GM18517 (cell line): ENCODE measurements around the gene TNFSF13.

Experiments
- ATAC-seq: cut with Tn5 transposase; IDR thresholded peaks from one replicate; pipeline ENCODE4 v1.9.1; 2021; ENCODE audit warnings: mild to moderate bottlenecking, moderate library complexity; ENCODE audit not compliant: unreplicated experiment

Gene TNFSF13

DNA sequence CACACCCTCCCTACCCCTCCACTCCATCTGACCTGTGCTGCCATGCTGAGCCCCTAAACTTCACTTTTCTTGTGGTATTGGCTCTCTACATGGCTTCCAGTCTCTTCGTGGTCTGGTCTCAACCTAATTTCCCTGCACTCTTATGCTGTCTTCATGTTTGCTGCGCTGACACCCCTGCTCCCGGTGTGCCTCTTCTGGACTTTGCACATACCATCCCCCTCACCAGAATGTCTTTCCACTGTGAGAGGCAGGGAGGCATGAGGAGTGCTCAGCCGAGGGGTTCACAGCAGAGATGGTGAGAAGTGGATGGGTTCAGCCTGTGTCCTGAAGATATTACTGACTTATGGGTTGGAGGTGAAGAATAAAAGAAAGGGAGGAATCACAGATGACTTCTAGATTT, 7.2 kb upstream of the TNFSF13 start:
- ATAC-seq: no peak

DNA sequence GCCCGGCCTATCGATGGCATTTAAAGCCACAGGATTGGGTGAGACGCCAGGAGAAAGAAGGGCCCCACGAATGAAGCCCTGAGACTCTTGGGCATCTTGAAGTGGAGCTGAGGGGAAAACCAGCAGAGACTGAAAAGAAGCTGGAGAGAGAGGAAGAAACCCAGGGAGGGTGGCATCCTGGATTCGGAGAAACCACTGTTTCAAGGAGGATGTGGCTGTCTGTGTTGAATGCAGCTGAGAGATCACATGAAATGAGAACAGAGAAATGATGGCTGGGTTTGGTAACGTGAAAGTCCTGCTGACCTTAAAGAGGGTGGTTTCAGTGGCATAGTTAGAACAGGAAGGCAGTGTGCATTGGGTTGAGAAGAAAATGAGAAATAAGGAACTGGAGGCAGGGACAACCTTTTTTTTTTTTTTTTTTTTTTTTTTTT, 5.9 kb upstream of the TNFSF13 start:
- peak; percentile 69 for ATAC-seq

DNA sequence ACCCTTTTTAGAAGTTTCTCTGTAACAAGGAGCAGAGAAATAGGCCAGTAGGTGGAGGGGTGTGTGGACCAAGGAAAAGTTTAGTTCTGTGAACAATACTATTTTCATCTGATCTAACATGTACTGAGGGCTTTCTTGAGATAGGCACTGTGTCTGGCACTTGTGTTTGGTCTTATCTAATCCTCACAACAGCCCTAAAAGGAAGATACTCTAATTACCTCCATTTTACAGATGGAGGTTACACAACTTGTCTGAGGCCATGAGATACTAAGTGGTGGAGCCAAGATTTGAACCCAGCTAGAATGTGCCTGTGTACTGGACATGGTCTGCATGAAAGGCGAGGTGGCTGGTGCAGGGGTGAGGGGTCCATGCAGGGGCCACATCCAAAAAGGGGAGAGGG, 5.2 kb upstream of the TNFSF13 start:
- ATAC-seq: no peak

DNA sequence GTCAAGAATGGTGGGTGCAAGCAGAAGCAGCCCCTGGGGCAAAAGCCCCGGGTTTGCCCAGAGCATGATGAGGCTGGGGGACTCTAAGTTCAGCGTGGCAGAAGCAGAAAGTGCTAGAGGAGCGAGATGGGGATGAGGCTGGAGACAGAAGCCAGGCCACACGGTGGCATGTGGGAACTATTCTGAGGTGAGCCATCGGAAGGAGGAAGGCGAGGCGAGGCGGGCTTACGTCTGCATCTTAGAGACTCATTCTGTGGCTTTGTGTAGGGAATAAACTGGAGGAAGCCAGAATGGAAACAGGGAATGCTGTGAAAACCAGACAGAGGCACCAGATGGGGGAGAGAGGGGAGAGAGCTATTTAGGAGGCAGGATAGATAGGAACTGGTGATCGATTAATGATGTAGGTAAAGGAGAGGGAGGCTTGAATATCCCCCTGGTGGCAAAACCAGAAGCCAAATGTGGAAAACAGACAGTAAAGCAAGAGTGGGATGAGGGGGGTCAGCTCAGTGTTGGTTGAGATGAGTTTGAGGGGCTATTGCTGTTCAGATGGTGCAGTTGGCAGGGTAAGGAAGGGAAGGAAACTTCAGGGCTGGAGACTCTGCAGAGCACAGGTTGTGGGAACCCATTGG, 3.1 kb upstream of the TNFSF13 start:
- ATAC-seq: no peak

DNA sequence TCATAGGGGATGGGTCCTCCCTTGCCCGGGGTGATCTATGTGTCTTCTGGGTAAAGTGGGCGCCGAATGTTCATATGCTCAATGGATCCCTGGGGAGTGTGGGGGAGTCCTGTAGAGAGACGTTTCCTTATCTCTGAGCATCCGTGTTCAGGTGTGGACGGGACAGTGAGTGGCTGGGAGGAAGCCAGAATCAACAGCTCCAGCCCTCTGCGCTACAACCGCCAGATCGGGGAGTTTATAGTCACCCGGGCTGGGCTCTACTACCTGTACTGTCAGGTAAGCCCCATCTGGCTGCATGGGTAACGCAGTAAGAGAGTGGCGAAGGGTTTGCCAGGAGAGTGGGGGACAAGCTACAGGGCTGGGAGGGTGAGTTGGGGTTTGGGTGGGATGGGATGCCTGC, 1.9 kb upstream of the TNFSF13 start:
- no peak for ATAC-seq

DNA sequence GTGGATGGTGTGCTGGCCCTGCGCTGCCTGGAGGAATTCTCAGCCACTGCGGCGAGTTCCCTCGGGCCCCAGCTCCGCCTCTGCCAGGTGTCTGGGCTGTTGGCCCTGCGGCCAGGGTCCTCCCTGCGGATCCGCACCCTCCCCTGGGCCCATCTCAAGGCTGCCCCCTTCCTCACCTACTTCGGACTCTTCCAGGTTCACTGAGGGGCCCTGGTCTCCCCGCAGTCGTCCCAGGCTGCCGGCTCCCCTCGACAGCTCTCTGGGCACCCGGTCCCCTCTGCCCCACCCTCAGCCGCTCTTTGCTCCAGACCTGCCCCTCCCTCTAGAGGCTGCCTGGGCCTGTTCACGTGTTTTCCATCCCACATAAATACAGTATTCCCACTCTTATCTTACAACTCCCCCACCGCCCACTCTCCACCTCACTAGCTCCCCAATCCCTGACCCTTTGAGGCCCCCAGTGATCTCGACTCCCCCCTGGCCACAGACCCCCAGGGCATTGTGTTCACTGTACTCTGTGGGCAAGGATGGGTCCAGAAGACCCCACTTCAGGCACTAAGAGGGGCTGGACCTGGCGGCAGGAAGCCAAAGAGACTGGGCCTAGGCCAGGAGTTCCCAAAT, 1.3 kb upstream of the TNFSF13 start:
- no peak for ATAC-seq

DNA sequence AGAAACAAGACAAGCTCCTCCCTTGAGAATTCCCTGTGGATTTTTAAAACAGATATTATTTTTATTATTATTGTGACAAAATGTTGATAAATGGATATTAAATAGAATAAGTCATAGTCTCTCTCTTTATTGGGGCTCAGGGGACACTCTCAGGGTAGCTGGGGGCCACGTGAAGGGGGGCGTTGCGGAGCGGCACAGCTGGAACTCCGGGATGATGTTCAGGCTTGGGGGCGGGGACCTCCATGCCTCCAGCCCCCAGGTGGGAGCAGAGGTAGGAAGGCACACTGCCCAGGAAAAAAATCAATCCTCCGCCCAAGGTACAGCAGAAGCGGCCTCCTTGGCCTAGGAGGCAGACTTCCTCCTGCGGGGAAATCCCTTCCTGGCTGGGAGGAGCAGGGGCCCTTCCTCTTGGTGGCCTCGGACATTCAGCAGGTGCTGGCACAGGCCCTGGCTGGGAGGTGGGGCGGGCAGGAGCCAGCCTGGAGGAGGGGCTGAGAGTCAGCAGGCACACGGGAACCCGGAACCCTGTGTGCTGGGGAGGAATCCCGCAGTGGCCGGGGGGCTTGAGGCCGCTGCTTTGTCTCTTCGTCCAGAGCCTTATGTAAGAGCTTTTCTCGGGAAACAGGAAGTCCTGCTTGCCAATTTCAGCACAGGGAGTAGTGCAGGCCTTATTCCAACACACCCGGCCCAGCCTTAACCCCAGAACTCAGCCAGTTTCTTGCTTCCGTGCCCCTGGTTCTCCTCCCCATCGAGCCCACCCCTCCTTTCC, 591 bp upstream of the TNFSF13 start:
- no peak for ATAC-seq

DNA sequence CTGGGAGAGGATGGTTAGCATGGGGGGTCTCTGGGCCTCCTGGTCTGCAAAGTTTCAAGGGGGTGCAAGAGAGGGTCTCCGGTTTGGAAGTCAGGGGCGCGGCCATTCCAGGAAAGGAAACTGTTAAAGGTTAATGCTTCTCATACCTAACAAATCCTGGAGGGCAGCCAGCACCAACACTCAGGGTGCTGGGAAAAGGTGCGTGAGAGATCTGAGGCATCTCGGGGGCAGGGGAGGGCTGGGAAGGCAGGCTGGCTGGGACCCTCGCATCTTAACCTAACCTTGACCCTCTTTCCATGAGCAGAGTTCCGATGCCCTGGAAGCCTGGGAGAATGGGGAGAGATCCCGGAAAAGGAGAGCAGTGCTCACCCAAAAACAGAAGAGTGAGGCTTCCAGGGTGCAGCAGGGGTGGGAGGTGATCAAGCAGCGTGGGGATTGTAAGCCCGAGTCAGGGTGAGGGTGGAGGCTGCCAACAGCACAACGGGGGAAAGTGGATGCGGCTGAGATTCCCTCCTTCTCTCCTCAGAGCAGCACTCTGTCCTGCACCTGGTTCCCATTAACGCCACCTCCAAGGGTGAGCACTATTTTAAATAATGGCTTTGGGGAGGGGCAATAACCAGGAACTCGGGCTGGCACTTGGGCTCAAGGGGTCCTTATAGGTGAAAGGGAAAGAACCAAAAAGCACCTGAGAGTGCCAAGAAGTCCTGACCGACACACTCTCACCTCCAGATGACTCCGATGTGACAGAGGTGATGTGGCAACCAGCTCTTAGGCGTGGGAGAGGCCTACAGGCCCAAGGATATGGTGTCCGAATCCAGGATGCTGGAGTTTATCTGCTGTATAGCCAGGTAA, 996 bp downstream of the TNFSF13 start:
- no peak for ATAC-seq

DNA sequence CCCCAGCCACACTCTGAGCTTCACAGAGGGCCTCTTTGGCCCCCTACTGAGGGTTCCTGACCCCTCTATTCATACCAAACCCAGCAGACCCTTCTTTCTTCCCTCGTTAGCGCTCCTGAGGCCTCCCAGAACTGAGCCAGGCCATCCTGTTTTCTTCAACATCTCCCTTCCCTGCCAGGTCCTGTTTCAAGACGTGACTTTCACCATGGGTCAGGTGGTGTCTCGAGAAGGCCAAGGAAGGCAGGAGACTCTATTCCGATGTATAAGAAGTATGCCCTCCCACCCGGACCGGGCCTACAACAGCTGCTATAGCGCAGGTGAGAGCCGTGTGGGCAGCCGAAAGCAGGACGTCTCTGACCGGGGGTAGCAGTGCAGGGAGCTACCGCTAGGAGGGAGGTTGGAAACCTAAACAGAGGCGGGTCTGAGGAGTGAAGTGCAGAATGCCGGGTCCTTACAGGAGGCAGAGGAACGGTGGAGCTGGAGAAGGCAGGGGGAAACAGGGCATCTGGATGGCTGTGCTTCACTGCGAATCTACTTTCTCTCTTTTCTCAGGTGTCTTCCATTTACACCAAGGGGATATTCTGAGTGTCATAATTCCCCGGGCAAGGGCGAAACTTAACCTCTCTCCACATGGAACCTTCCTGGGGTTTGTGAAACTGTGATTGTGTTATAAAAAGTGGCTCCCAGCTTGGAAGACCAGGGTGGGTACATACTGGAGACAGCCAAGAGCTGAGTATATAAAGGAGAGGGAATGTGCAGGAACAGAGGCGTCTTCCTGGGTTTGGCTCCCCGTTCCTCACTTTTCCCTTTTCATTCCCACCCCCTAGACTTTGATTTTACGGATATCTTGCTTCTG, 1.9 kb downstream of the TNFSF13 start:
- ATAC-seq: no peak

DNA sequence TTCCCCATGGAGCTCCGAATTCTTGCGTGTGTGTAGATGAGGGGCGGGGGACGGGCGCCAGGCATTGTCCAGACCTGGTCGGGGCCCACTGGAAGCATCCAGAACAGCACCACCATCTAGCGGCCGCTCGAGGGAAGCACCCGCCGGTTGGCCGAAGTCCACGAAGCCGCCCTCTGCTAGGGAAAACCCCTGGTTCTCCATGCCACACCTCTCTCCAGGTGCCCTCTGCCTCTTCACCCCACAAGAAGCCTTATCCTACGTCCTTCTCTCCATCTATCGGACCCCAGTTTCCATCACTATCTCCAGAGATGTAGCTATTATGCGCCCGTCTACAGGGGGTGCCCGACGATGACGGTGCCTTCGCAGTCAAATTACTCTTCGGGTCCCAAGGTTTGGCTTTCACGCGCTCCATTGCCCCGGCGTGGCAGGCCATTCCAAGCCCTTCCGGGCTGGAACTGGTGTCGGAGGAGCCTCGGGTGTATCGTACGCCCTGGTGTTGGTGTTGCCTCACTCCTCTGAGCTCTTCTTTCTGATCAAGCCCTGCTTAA, 2.6 kb downstream of the TNFSF13 start:
- peak; percentile 59 for ATAC-seq

DNA sequence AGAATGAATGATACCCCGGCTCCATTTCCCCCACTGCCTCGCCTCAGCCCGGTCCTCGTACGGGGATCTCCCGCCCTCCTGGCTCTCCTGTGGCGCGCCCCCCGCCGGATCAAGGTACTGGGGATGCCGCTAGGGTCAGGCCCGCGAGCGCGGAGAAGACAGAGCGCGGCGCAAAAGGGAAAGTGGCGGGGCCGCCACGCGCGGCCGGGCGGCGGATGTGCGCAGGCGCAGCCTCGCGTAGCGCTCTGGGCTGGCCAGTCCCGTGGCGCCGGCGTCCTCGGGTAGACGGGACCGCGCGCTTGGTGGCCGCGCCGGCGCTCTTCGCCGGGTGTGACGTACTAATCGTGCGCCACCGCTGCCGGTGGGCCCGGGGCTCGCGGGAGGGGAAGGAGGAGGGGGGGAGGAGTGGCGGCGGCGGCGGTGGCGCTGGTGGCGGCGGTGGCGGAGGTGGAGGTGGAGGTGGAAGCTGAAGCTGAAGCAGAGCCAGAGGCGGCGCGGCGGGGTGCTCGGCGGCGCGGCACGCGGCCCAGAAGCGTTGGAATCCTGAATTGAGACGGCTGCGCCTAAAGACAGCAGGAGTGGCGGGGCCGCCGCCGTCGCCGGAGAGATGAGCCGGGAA, 3.1 kb downstream of the TNFSF13 start, which contains the start of gene SENP3:
Gene SENP3 (plus strand): TSS at position 331 of the 619 bp plus-strand sequence. CDS start 1,158 bp downstream, outside the sequence.
- peak; percentile 54 for ATAC-seq

DNA sequence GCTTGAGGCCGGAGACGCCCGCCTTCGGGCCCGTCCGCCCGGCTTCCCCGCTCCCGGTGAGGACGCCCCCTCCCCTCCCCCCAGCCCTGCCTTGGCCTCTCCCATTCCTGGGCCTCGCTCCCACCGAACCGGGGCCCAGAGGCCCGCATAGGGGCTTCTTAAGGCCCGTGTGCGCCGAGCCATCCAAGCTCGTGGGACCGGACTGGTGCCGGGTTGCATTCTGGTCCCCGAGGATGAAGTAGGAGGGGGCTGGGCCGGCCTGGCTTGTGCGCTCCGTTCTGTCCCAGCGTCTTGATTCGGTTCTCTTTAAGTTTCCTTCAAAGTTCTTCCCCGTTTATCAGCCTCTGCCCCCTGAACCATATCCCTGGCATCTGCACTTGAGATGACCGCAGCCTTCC, 3.7 kb downstream of the TNFSF13 start:
- ATAC-seq: no peak

DNA sequence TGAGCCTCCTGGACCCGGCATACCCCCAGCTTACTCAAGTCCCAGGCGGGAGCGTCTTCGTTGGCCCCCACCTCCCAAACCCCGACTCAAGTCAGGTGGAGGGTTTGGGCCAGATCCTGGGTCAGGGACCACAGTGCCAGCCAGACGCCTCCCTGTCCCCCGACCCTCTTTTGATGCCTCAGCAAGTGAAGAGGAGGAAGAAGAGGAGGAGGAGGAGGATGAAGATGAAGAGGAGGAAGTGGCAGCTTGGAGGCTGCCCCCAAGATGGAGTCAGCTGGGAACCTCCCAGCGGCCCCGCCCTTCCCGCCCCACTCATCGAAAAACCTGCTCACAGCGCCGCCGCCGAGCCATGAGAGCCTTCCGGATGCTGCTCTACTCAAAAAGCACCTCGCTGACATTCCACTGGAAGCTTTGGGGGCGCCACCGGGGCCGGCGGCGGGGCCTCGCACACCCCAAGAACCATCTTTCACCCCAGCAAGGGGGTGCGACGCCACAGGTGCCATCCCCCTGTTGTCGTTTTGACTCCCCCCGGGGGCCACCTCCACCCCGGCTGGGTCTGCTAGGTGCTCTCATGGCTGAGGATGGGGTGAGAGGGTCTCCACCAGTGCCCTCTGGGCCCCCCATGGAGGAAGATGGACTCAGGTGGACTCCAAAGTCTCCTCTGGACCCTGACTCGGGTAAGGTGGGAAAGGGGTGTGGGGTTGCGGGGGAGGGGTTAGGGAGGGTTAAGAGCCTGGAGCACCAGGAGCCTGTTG, 4.7 kb downstream of the TNFSF13 start:
- no peak for ATAC-seq

DNA sequence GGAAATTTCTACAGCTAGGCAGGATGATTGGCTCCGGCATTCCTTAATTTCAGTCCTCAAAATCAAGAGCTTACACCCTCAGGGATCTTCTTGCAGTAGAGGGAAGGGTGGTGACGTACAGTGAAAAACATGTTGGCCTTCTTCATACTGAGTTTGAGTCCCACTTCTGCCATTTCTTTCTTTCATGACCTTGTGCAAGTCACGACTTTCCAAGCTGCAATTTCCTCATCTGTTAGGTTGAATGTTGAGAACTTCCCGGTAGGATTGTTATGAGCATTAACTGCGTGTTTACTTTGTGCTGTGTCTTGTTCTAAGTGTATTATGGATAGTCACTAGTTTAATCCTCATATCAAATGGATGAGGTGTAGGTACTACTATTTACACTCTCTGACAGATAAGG, 11.0 kb downstream of the TNFSF13 start:
- no peak for ATAC-seq

DNA sequence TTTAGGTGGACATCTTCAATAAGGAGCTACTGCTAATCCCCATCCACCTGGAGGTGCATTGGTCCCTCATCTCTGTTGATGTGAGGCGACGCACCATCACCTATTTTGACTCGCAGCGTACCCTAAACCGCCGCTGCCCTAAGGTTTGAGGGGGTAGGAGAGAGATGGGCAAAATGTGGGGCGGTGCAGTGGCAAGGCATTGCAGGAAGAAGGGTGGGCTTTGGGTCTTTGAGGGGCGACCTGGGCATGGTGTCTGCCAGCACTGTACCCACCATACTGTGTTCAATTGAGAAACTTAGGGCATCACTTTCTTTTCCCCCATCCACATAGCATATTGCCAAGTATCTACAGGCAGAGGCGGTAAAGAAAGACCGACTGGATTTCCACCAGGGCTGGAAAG, 11.8 kb downstream of the TNFSF13 start:
- no peak for ATAC-seq

DNA sequence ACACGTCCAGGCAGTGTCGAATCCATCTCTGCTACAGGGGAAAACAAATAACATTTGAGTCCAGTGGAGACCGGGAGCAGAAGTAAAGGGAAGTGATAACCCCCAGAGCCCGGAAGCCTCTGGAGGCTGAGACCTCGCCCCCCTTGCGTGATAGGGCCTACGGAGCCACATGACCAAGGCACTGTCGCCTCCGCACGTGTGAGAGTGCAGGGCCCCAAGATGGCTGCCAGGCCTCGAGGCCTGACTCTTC, 13.7 kb downstream of the TNFSF13 start:
- ATAC-seq: no peak

DNA sequence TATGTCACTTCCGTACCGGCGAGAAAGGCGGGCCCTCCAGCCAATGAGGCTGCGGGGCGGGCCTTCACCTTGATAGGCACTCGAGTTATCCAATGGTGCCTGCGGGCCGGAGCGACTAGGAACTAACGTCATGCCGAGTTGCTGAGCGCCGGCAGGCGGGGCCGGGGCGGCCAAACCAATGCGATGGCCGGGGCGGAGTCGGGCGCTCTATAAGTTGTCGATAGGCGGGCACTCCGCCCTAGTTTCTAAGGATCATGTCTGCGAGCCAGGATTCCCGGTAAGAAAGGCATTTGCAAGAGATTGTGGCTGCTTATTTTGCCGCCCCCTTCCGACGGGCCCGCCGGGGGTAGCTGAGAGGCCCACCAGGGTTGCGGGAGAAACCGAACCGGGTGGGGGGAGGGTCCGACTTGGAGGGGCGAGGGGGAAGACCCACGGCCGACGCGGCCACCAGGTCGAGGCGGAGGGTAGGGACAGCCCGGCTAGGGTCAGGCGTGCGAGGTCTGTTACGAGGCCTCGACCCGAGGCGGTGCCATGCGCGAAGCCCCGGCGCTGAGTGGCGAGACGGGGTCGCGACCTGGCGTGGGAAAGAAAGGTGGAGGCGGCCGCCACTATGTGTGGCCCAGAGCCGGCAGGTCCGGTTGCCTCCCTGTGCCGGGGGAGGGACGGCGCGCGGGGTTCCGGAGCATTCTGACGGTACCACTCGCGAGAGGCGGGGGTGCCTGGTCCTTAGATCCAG, 14.2 kb downstream of the TNFSF13 start:
- ATAC-seq: peak; percentile 80

DNA sequence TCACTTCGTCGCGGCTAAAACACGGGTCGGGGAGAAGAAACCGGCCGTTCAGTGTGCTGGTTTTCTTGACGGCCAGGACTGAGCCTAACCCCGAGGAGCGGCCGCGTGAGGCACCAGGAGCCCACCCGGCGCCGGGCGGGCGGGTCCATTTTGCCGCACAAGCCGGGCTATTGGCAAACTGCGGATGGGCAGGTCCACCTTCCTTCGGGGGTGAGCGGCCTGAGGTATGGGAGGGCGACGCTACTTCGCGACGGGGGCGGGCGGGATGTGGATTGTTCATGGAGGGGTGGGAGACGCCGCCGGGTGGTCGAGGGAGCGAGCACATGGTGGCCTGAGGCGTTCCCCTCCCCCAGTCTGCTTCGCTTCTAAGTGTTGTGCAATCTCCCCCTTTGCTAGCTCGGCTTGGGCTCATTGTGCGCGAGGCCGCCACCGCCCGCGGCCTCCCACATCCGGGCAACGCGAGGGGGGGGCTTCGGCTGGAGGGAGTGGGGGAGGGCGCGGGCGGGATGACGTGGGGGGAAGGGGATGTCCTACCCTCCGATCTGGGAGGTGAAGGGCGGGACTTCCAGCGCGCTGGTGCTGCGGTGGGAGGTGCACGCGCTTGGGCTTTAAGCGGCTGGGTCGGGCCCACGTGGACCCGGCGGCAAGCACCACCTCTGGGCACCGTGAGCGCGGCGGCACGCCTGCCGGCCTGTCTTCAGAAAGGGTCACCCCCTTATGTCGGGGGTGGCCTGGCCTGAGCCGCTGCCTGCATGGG, 15.0 kb downstream of the TNFSF13 start:
- ATAC-seq: no peak
